Ascending aorta (tissue), 2 donors: ENCODE measurements around the gene PRSS27. TPM values are rescaled to one million over a fixed set of nuclear protein-coding genes. Genes with fewer than 3 reads are reported as not detected.

Source experiments
- DNase-seq, 2 donors: peaks; one replicate each; pipeline ENCODE4 v3.0.0-alpha.2; 2019; ENCODE audit warnings: low spot score in 2 of 2
- H3K27ac ChIP-seq, 2 donors: fragments of 200-600 bp; sonication (generic); one replicate each; pipeline ENCODE4 v1.5.1; 2016 to 2017; ENCODE audit warnings: mild to moderate bottlenecking in 1 of 2
- H3K27me3 ChIP-seq: fragments of 200-600 bp; sonication (generic); one replicate; pipeline ENCODE4 v1.5.1; 2017
- H3K36me3 ChIP-seq, 2 donors: fragments of 200-600 bp; sonication (generic); one replicate each; pipeline ENCODE4 v1.5.1; 2016
- H3K4me1 ChIP-seq, 2 donors: fragments of 200-600 bp; sonication (generic); one replicate each; pipeline ENCODE4 v1.5.1; 2016 to 2017; ENCODE audit warnings: mild to moderate bottlenecking in 1 of 2
- H3K4me3 ChIP-seq, 2 donors: fragments of 200-600 bp; sonication (generic); one replicate each; pipeline ENCODE4 v1.5.1; 2016 to 2017; ENCODE audit warnings: mild to moderate bottlenecking in 1 of 2
- H3K9me3 ChIP-seq, 2 donors: fragments of 200-600 bp; sonication (generic); one replicate each; pipeline ENCODE4 v1.5.1; 2016
- intact Hi-C: fragments of 100-400 bp; cut with DNase I; formaldehyde crosslinking; loops from one replicate; pipeline ENCODE4 v1.15.1; 2023
- total RNA-seq: library from RNA; depleted of rRNA; stranded (reverse); fragments of >200 nt; gene quantifications from one replicate; pipeline ENCODE4 v1.1.0, GENCODE V29; 2016
- TF ChIP-seq, protein P1 (sequence below), 3 experiments: fragments of 200-600 bp in 2 of 3; fragments of 450-650 bp in 1 of 3; sonication (generic) in 2 of 3; IDR thresholded peaks; one replicate each; pipeline ENCODE4 v1.5.1; 2016 to 2019; ENCODE audit warnings: antibody characterized with exemption in 3 of 3, mild to moderate bottlenecking in 1 of 3, moderate library complexity in 1 of 3

PRSS27 gene
- total RNA-seq, 1 donor from 2014 or later: not detected

DNA sequence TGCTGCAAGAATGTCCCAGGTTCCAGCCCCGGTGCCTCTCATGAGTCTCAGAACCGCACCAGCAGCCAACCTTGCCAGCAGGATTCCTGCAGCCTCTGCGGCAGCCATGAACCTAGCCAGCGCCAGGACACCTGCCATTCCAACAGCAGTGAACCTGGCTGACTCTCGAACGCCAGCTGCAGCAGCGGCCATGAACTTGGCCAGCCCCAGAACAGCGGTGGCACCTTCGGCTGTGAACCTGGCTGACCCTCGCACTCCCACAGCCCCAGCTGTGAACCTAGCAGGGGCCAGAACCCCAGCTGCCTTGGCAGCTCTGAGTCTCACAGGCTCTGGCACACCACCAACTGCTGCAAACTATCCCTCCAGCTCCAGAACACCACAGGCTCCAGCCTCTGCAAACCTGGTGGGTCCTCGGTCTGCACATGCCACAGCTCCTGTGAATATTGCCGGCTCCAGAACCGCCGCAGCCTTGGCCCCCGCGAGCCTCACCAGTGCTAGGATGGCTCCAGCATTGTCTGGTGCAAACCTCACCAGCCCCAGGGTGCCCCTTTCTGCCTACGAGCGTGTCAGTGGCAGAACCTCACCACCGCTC lies 47.2 kb upstream of the PRSS27 start:
- Histone ChIP-seq H3K27me3 (no peaks in the 10 kb centered on the region), H3K4me1 (no peaks in the 10 kb centered on the region), H3K36me3 (peaks cover 98 to 100% of the 10 kb centered on the region in 2 donors), H3K9me3 (no peaks in the 10 kb centered on the region), H3K27ac (no peak overlapping the region), H3K4me3 (no peak overlapping the region)
- DNase-seq: no peak
- intact Hi-C loops: no loop called here
- TF ChIP-seq, protein P1, sequence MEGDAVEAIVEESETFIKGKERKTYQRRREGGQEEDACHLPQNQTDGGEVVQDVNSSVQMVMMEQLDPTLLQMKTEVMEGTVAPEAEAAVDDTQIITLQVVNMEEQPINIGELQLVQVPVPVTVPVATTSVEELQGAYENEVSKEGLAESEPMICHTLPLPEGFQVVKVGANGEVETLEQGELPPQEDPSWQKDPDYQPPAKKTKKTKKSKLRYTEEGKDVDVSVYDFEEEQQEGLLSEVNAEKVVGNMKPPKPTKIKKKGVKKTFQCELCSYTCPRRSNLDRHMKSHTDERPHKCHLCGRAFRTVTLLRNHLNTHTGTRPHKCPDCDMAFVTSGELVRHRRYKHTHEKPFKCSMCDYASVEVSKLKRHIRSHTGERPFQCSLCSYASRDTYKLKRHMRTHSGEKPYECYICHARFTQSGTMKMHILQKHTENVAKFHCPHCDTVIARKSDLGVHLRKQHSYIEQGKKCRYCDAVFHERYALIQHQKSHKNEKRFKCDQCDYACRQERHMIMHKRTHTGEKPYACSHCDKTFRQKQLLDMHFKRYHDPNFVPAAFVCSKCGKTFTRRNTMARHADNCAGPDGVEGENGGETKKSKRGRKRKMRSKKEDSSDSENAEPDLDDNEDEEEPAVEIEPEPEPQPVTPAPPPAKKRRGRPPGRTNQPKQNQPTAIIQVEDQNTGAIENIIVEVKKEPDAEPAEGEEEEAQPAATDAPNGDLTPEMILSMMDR (IDR thresholded peaks at IDR 0.05): no peak

DNA sequence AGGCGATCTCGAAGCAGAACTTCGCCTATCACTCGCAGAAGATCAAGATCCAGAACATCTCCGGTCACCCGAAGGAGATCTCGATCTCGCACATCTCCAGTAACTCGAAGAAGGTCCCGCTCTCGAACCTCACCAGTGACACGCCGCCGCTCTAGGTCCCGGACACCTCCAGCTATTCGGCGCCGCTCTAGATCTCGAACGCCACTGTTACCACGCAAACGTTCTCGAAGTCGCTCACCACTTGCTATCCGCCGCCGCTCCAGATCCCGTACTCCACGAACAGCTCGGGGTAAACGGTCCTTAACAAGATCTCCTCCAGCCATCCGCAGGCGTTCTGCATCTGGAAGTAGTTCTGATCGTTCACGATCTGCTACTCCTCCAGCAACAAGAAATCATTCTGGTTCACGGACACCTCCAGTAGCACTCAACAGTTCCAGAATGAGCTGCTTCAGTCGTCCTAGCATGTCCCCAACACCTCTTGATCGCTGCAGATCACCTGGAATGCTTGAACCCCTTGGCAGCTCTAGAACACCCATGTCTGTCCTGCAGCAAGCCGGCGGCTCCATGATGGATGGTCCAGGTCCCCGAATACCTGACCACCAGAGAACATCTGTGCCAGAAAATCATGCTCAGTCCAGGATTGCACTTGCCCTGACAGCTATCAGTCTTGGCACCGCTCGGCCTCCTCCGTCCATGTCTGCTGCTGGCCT lies 46.6 kb upstream of the PRSS27 start:
- H3K4me1 ChIP-seq: no peaks in the 10 kb centered on the region
- intact Hi-C loops: no loop called here
- H3K27ac ChIP-seq: no peak overlapping the region
- TF ChIP-seq, protein P1 (IDR thresholded peaks at IDR 0.05): no peak
- no peak for DNase-seq
- no peaks in the 10 kb centered on the region for H3K9me3 ChIP-seq
- no peaks in the 10 kb centered on the region for H3K27me3 ChIP-seq
- H3K36me3 ChIP-seq: peaks cover 98 to 100% of the 10 kb centered on the region in 2 donors
- H3K4me3 ChIP-seq: no peak overlapping the region

- Histone ChIP-seq H3K27ac (no peak overlapping the region), H3K36me3 (peaks cover 98 to 100% of the 10 kb centered on the region in 2 donors), H3K4me3 (no peak overlapping the region), H3K27me3 (no peaks in the 10 kb centered on the region), H3K4me1 (no peaks in the 10 kb centered on the region), H3K9me3 (no peaks in the 10 kb centered on the region)
- intact Hi-C loops: no loop called here
- no peak for DNase-seq
- TF ChIP-seq, protein P1 (IDR thresholded peaks at IDR 0.05): no peak
These were observed 45.7 kb upstream of the PRSS27 start for GRCh38 chr16:2765462-2766404.

- Histone ChIP-seq H3K36me3 (peaks cover 98 to 100% of the 10 kb centered on the region in 2 donors), H3K27me3 (no peaks in the 10 kb centered on the region), H3K4me3 (no peak overlapping the region), H3K4me1 (no peaks in the 10 kb centered on the region), H3K27ac (no peak overlapping the region), H3K9me3 (no peaks in the 10 kb centered on the region)
- TF ChIP-seq, protein P1 (IDR thresholded peaks at IDR 0.05): no peak
- intact Hi-C loops: no loop called here
- no peak for DNase-seq
These were observed 44.7 kb upstream of the PRSS27 start for GRCh38 chr16:2764718-2765117.

DNA sequence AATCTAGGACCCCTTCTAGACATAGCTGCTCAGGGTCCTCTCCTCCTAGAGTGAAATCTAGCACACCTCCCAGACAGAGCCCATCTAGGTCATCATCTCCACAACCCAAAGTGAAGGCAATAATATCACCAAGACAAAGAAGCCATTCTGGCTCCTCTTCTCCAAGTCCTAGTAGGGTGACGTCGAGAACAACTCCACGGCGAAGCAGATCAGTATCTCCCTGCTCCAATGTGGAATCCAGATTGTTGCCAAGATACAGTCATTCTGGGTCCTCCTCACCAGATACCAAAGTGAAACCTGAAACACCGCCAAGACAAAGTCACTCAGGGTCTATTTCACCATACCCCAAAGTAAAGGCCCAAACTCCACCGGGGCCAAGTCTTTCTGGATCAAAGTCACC lies 43.1 kb upstream of the PRSS27 start:
- Histone ChIP-seq H3K9me3 (no peaks in the 10 kb centered on the region), H3K27ac (no peak overlapping the region), H3K4me1 (no peaks in the 10 kb centered on the region), H3K27me3 (no peaks in the 10 kb centered on the region), H3K36me3 (peaks cover 98 to 100% of the 10 kb centered on the region in 2 donors), H3K4me3 (no peak overlapping the region)
- DNase-seq: no peak
- TF ChIP-seq, protein P1 (IDR thresholded peaks at IDR 0.05): no peak
- intact Hi-C loops: no loop called here
